Sigmoid colon (tissue), 4 donors: ENCODE measurements around the gene NKX6-2.

Experiments
- EP300 ChIP-seq, 4 donors: sonication (generic); formaldehyde crosslinking; IDR thresholded peaks; one replicate each; pipeline ENCODE4 v1.6.1; 2017; ENCODE audit warnings: antibody characterized with exemption in 4 of 4
- TF ChIP-seq, protein P1 (sequence below), 4 experiments: fragments of 450-650 bp in 3 of 4; fragments of 200-600 bp in 1 of 4; IDR thresholded peaks; one replicate each; pipeline ENCODE4 v1.5.1; 2016 to 2019; ENCODE audit warnings: antibody characterized with exemption in 4 of 4, mild to moderate bottlenecking in 3 of 4, moderate library complexity in 2 of 4

DNA sequence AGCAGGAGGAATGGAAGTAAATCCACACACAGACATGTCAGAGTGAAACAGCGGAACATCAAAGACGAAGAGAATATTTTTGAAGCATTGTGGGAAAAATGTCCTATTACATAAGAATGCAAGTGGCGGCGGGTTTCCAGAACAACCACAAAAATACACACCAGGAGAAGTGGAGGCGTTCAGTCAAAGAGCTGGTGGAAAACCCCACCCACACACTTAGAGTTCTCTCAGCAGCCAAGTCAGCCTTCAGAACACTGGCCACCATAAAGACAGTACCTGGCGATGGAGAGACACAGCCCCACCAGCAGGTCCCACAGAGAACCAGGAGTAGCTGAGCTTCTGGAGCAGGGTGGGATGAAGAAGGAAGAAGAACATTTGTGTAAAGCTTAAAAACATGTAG, 23.7 kb downstream of the NKX6-2 start:
- TF ChIP-seq, protein P1, sequence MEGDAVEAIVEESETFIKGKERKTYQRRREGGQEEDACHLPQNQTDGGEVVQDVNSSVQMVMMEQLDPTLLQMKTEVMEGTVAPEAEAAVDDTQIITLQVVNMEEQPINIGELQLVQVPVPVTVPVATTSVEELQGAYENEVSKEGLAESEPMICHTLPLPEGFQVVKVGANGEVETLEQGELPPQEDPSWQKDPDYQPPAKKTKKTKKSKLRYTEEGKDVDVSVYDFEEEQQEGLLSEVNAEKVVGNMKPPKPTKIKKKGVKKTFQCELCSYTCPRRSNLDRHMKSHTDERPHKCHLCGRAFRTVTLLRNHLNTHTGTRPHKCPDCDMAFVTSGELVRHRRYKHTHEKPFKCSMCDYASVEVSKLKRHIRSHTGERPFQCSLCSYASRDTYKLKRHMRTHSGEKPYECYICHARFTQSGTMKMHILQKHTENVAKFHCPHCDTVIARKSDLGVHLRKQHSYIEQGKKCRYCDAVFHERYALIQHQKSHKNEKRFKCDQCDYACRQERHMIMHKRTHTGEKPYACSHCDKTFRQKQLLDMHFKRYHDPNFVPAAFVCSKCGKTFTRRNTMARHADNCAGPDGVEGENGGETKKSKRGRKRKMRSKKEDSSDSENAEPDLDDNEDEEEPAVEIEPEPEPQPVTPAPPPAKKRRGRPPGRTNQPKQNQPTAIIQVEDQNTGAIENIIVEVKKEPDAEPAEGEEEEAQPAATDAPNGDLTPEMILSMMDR (IDR thresholded peaks at IDR 0.05) = no peak
- TF ChIP-seq EP300 (IDR thresholded peaks at IDR 0.05) = no peak
